ENCODE data around the gene CD247.
A peak's percentile ranks its signal among the peaks of the same experiment; 100 is the strongest.
"Not testable (repeated sequence)": the region's sequence is repeated elsewhere in the genome, so short reads cannot be mapped to it uniquely, and the experiment has no call there.

Gene CD247

GRCh38 chr1:167518331-167518700 is at the start of gene CD247:
Gene CD247 (minus strand): TSS chr1:167518529. CDS start chr1:167518465, 64 bp downstream.
- no peak for DNase-seq

GRCh38 chr1:167567663-167568062 is 49.3 kb upstream of the CD247 start:
- no peak for DNase-seq

DNA sequence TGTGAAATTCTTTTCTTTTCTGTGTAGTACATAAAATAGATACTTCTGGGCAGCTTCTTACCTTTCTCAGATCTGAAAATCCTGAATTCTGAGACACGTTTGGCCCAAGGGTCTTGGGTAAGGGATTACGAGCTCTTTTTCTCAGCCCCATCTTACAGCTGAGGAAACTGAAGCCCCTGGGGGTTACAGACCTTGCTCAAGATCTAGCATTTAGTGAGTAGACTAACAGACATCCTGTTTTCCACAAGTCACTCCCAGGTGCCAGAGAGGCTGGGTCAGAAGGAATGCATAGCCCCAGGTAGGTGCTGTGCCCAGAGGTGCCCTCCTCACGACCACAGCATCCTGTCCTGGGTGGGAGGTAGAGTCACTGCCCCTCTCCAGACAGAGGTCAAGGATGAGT is 48.4 kb upstream of the CD247 start:
- no peak for DNase-seq

DNA sequence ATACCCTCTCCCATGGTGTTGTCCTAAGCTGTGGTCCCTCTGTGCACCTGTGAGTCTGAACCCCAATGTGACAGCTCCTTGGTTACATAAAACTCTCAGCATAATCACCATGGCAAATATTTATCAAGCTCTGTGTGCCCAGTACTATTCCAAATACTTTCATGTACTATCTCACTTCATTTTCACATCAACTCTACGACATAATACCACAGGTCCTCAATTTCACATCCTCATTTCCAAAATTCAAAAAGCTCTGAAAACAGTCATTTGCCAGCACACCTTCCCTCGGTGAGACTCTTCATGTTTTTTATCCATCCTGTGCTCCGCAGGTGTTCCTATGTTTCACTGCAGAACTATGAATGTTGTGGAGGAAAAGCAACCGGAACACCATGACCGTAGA is 47.6 kb upstream of the CD247 start:
- DNase-seq, result peak; percentile 63

- peak; percentile 96 for DNase-seq
These were observed 46.4 kb upstream of the CD247 start for GRCh38 chr1:167564612-167565270.

DNA sequence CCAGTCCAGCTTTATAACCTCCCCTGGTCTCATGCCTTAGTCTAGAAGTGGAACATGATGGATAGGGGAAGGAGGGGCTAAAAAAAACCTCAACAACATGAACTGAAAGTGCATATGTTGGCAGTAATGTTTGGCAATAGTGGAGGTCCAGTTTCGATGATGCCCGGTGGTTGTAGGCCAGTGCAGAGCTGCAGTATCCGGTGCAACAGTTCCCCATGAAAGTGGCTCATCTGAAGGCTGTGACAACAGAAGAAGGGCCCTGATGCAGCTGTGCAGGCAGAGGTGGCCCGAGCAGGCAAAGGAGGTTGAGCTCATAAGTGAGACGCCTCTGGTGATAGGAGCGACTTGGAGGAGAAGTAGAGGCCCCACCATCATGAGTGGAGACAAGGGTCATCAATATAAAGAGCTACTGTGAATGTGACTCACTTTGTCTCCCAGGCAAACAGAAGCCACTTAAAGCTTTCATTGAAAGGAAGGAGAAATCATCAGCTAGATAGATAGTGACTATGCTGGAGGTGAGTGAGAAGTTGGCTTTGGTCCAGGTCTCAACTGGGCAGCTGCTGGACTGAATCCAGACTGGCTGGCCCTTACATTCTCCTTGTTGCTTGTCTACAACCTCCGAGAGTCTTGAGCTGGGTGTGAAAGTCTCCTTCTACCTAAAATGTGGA is 45.4 kb upstream of the CD247 start:
- DNase-seq, result peak; percentile 96

DNA sequence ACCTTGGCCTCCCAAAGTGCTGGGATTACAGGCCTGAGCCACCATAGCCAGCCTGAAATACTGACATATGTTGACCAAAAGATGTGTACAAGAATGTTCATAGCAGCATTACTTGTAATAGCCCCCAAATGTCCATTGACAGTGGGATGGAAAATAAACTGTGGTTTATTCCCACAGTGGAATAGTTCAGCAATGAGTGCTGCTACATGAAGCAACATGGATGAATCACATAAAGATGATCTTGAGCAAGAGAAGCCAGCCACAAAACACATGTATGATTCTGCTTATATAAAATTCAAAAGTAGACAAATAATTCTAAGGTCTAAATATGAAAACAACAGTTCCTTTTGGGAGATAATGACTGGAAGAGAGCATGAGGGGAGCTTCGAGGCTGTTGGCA is 44.4 kb upstream of the CD247 start:
- DNase-seq, result no peak

- DNase-seq, result no peak
These were observed 43.4 kb upstream of the CD247 start for GRCh38 chr1:167561753-167562152.

DNA sequence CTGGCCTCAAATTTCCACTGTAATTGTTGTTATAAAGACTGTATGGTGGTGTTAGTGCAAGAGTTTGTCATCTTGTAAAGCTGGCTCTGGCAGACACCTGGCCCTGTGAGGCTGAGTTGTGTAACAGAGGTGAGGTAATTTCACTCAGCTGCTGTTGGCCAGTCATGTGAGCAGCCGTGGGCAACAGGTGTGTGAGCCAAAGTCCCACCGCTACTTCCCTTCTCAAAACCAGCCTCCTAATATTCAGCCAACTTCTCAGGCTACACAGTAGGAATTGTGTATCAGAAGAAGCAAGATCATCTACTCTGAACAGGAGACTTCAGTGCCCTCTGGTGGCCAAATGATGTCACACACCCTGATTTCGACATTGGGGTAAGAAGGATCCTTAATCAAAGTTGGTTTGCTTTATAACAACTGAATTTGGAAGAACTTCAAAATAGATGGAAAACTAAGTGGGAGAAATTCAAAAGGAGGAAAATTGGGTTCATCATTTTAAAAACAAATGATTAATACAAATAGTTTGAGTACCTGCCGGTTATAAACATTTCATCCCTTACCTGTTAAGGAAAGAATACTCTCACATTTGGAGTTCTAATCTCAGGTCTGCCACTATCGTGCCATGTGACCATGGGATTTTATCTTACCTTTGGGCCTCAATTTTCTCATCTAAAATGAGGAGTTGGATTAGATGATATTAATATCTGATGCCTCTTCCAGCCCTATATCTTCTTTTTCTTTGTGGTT is 37.8 kb upstream of the CD247 start:
- peak; percentile 95 for DNase-seq

- DNase-seq, result not testable (repeated sequence)
These were observed 36.7 kb upstream of the CD247 start for GRCh38 chr1:167555072-167555471.

DNA sequence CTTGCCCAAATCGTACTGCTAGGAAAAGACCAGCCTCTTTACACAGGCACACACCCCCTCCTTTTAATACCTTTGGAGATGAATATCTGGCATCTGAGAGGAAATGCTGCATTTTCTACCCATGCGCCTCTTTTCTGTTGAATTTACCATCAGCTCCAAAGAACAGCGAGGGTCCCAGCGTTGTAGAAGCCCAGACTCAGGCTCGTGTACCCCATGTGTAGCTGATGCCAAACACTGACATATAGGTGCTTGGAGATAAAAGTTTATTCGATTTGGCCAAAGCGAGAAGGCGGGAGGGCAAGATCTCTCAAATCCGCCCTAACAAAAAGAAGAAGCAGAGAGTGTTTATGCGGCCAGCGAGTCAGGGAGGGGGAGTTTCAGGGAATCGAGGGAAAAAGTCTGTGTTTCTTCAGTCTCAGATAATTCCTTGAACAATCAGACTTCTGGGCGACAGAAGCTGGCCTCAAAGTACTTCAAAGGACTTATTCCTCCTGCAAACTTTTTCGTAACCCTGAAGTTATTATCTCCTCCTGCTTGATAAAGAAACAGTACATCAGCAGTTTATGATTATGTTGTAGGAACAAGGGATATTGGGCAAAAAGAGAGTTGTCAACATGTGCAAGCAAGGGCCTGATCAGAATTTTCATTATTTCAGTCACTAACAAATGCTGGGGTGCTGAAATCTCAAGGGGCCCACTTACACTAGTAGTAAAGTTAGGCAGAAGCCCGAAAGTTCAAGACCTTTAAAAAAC is 35.9 kb upstream of the CD247 start:
- DNase-seq, result no peak

- DNase-seq, result peak; percentile 98
These were observed 35.1 kb upstream of the CD247 start, which contains the start of gene CREG1 for GRCh38 chr1:167553136-167554027. Gene CREG1 (minus strand): TSS chr1:167553762.

- peak; percentile 51 for DNase-seq
These were observed 33.0 kb upstream of the CD247 start for GRCh38 chr1:167551362-167551761.

DNA sequence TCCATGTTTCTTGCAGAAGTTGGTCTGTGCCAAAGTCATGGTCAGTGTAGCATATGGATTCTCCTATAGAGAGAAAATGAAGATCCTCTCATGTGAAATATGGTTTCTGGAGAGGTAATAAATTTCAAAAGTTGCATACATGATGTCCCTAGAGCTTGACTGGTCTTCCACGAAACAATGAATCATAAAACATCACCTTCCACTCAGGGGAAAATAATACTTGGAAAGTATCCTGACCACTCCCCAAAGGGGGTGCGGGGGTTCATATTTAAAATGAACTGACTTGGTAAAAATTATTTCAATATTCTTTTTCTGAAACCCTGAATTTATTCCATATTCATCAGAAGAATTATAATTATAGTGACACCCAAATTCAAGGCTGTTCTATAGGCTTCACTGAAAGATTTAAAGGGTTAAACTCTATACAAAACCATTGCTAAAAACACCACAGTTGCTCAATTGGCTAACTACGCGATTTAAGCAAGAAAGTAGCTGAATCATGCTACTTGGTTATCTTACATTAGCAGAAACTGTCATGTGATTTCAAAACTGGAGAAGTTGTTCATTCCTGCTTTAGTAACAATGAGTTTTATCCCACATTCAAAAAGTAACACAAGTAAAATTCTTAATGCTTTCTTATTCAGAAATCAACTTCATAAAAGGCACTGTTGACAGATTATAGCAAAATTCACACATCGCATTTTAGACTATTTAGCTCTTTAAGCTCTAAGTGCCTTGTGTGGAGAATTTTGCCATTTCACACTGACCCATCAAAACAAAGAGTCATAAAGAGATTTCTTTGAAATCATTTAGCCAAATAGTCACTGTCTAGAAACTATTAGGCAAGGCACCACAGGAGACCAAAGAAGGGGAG is 30.0 kb upstream of the CD247 start:
- peak; percentile 49 for DNase-seq

DNA sequence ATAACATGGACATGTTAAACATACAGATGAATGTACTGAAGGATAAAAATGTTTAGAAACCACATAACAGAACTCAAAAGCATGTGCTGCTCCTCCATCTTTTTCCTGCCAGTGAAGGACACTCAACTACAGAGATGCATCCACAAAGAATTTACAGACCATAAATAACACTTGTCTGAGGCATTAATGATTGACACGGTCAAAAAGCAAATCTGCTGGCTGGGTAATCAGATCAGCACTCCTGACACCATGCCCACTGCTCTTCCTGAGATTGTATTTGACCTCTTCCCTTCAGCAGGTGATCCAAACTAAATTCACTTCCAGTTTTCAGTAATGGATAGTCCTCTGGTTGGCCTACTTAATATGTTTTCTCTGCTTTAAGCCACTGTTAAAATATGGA is 28.6 kb upstream of the CD247 start:
- no peak for DNase-seq

DNA sequence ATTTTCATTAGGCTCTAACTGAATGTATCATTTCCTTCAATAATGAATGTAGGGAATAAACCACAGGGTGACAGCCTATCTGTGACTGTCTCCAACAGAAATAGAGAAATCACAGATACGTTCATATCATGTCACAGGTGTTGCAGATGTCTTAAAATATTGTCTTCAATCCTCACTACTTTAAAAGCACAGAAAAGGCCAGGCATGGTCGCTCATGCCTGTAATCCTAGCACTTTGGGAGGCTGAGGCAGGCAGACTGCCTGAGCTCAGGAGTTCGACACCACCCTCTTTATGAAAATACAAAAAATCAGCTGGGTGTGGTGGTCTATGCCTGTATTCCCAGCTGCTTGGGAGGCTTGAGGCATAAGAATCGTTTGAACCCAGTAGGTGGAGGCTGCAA is 27.0 kb upstream of the CD247 start:
- no peak for DNase-seq

- no peak for DNase-seq
These were observed 26.2 kb upstream of the CD247 start for GRCh38 chr1:167544447-167545093.

- no peak for DNase-seq
These were observed 25.1 kb upstream of the CD247 start for GRCh38 chr1:167543199-167543990.

- DNase-seq, result peak; percentile 88
These were observed 24.0 kb upstream of the CD247 start for GRCh38 chr1:167542109-167543032.

Data from RPMI8226 (cell line).